Measurements from ENCODE around the gene ANGPTL2.

DNA sequence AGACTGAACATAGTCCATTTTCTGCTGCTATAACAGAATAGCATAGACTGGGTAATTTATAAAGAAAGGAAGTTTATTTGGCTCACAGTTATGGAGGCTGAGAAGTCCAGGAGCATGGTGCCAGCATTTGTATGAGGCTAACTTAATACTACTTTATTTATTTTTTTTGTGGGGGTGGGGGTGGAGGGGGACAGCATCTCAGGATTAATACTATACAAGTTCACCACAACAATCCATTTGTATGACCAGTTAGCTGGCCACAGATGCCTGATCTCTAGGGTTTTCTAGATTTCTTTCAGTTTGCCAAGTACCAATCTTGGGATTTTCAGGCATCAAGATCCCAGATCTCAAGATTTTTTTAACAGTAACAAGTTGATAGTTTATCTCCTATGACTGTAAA is 20.3 kb downstream of the ANGPTL2 start:
- no peak for TF ChIP-seq CTCF (IDR thresholded peaks at IDR 0.05)
- no peak for TF ChIP-seq POLR2AphosphoS5 (IDR thresholded peaks at IDR 0.05; ENCODE audit: low read depth, low read length)
- no peak for TF ChIP-seq REST (IDR thresholded peaks at IDR 0.05; ENCODE audit: insufficient read depth in 1 of 2, low read depth in 2 of 2, low read length in 1 of 2)
- TF ChIP-seq SIN3A (IDR thresholded peaks at IDR 0.05; ENCODE audit: borderline replicate concordance, insufficient read depth, low read depth, low read length) = no peak
- no peak for TF ChIP-seq TCF7L2 (IDR thresholded peaks at IDR 0.05; ENCODE audit: low read depth, low read length)

All from Panc1 (cell line).